ENCODE measurements around the gene TMIGD2. TPM values are rescaled to one million over a fixed set of nuclear protein-coding genes. Genes with fewer than 3 reads are reported as not detected.

TMIGD2 gene
- total RNA-seq, 1 experiment from 2014 or later = not detected

DNA sequence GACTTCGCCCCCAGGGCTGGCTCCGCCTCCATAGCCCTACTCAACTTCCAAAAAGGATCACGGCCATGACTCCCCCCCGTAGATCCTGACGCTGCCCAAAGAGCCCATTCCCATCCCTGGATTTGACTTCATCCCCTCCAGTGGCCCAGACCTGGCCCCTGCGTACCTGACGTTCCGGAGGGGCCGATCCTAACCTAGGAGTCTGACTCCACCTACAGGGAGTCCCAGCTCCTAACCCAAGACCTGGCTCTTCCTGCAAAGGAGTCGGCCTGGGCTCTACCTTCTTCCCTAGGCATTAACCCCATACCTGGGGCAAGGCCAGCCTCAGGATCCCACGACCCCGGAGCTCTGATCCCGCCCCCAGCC is 25.7 kb upstream of the TMIGD2 start:
- H3K27me3 ChIP-seq (ENCODE audit: control insufficient read depth, insufficient read depth, low read length) = no peaks in the 10 kb centered on the region
- DNase-seq (ENCODE audit: low read depth, low spot score) (no peak), ATAC-seq (peak; percentile 39)
- H3K27ac ChIP-seq (ENCODE audit: low read length) = no peak overlapping the region
- in situ Hi-C loops (cut with HindIII; ENCODE audit: low pct_unique_long_range_greater_than_20kb, low sequenced_read_pairs) = no loop called here
- POLR2A ChIA-PET = no interaction called here
- H3K36me3 ChIP-seq (ENCODE audit: control insufficient read depth, insufficient read depth, low read length) = no peaks in the 10 kb centered on the region
- BruUV-seq (replicated peaks) = no TSS peak
- no peaks in the 10 kb centered on the region for H3K4me1 ChIP-seq (ENCODE audit: control insufficient read depth, insufficient read depth, low read length)
- CTCF ChIA-PET = interaction anchor here (1.0 kb wide), 1 partner anchor 61 kb away, joined by 3 read pairs; no protein-coding TSS in a partner anchor
- peak overlapping the region in 1 of 2 experiments; percentile 16; a peak in 1 of 4 replicates for H3K4me3 ChIP-seq (ENCODE audit: low read depth in 2 of 2, low read length in 2 of 2)
- intact Hi-C loops (cut with micrococcal nuclease; ENCODE audit: unreplicated experiment) = no loop called here
- H3K9me3 ChIP-seq (ENCODE audit: control insufficient read depth, insufficient read depth, low read depth, low read length) = no peaks in the 10 kb centered on the region
- TF ChIP-seq SIN3A (IDR thresholded peaks at IDR 0.05; ENCODE audit: borderline replicate concordance, insufficient read depth, low read depth, low read length) (no peak), TCF7L2 (IDR thresholded peaks at IDR 0.05; ENCODE audit: low read depth, low read length) (no peak), POLR2AphosphoS5 (IDR thresholded peaks at IDR 0.05; ENCODE audit: low read depth, low read length) (no peak)
- TF ChIP-seq, protein P1, sequence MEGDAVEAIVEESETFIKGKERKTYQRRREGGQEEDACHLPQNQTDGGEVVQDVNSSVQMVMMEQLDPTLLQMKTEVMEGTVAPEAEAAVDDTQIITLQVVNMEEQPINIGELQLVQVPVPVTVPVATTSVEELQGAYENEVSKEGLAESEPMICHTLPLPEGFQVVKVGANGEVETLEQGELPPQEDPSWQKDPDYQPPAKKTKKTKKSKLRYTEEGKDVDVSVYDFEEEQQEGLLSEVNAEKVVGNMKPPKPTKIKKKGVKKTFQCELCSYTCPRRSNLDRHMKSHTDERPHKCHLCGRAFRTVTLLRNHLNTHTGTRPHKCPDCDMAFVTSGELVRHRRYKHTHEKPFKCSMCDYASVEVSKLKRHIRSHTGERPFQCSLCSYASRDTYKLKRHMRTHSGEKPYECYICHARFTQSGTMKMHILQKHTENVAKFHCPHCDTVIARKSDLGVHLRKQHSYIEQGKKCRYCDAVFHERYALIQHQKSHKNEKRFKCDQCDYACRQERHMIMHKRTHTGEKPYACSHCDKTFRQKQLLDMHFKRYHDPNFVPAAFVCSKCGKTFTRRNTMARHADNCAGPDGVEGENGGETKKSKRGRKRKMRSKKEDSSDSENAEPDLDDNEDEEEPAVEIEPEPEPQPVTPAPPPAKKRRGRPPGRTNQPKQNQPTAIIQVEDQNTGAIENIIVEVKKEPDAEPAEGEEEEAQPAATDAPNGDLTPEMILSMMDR (IDR thresholded peaks at IDR 0.05) = no peak
- TF ChIP-seq, protein P2, sequence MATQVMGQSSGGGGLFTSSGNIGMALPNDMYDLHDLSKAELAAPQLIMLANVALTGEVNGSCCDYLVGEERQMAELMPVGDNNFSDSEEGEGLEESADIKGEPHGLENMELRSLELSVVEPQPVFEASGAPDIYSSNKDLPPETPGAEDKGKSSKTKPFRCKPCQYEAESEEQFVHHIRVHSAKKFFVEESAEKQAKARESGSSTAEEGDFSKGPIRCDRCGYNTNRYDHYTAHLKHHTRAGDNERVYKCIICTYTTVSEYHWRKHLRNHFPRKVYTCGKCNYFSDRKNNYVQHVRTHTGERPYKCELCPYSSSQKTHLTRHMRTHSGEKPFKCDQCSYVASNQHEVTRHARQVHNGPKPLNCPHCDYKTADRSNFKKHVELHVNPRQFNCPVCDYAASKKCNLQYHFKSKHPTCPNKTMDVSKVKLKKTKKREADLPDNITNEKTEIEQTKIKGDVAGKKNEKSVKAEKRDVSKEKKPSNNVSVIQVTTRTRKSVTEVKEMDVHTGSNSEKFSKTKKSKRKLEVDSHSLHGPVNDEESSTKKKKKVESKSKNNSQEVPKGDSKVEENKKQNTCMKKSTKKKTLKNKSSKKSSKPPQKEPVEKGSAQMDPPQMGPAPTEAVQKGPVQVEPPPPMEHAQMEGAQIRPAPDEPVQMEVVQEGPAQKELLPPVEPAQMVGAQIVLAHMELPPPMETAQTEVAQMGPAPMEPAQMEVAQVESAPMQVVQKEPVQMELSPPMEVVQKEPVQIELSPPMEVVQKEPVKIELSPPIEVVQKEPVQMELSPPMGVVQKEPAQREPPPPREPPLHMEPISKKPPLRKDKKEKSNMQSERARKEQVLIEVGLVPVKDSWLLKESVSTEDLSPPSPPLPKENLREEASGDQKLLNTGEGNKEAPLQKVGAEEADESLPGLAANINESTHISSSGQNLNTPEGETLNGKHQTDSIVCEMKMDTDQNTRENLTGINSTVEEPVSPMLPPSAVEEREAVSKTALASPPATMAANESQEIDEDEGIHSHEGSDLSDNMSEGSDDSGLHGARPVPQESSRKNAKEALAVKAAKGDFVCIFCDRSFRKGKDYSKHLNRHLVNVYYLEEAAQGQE (IDR thresholded peaks at IDR 0.05; ENCODE audit: insufficient read depth in 1 of 2, low read depth in 2 of 2, low read length in 1 of 2) = no peak

GRCh38 chr19:4327252-4327876 is 25.2 kb upstream of the TMIGD2 start:
- CTCF ChIA-PET = interaction anchor here (1.0 kb wide), 1 partner anchor 61 kb away, joined by 3 read pairs; no protein-coding TSS in a partner anchor
- ATAC-seq = peak; percentile 49

More at GRCh38 chr19:4327252-4327876, 25.2 kb upstream of the TMIGD2 start:
- no peak for DNase-seq (ENCODE audit: low read depth, low spot score)
- no peaks in the 10 kb centered on the region for H3K27me3 ChIP-seq (ENCODE audit: control insufficient read depth, insufficient read depth, low read length)
- no peaks in the 10 kb centered on the region for H3K9me3 ChIP-seq (ENCODE audit: control insufficient read depth, insufficient read depth, low read depth, low read length)
- H3K4me3 ChIP-seq (ENCODE audit: low read depth in 2 of 2, low read length in 2 of 2) = peak overlapping the region in 1 of 2 experiments; percentile 16; a peak in 1 of 4 replicates
- intact Hi-C loops (cut with micrococcal nuclease; ENCODE audit: unreplicated experiment) (no loop called here), in situ Hi-C loops (cut with HindIII; ENCODE audit: low pct_unique_long_range_greater_than_20kb, low sequenced_read_pairs) (no loop called here)
- no peak for TF ChIP-seq SIN3A (IDR thresholded peaks at IDR 0.05; ENCODE audit: borderline replicate concordance, insufficient read depth, low read depth, low read length)
- TF ChIP-seq, protein P1 (IDR thresholded peaks at IDR 0.05) = no peak
- no peak for TF ChIP-seq POLR2AphosphoS5 (IDR thresholded peaks at IDR 0.05; ENCODE audit: low read depth, low read length)
- BruUV-seq (replicated peaks) = no TSS peak
- H3K36me3 ChIP-seq (ENCODE audit: control insufficient read depth, insufficient read depth, low read length) = no peaks in the 10 kb centered on the region
- H3K27ac ChIP-seq (ENCODE audit: low read length) = no peak overlapping the region
- POLR2A ChIA-PET = no interaction called here
- H3K4me1 ChIP-seq (ENCODE audit: control insufficient read depth, insufficient read depth, low read length) = no peaks in the 10 kb centered on the region
